ENCODE measurements around the gene NMNAT3.
"Not testable (repeated sequence)": the region's sequence is repeated elsewhere in the genome, so short reads cannot be mapped to it uniquely, and the experiment has no call there.

The NMNAT3 gene

GRCh38 chr3:139636511-139636910 lies 41.3 kb downstream of the NMNAT3 start:
- no peak for DNase-seq (ENCODE audit: low read depth)

GRCh38 chr3:139634111-139634635 lies 43.6 kb downstream of the NMNAT3 start:
- no peak for DNase-seq (ENCODE audit: low read depth)

DNA sequence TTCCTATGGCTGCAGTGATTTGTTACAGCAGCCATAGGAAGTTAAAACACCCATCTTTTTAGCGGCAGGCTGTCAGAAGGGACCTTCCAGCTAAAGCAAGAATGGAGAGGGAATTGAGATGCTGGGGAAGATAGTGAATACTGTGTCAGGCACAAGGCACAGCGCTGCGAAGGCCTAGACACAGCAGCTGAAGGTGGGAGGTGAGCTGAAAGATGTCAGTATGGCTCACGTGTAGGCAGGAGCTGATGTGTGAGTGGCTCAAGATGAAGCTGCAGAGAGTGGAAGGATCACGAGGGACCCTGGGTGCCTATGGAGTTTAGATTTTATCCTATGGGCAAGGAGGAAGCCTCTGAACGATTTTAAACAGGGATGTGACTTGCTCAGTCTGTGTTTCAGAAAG lies 44.3 kb downstream of the NMNAT3 start:
- DNase-seq (ENCODE audit: low read depth), result no peak

GRCh38 chr3:139630542-139630941 lies 47.2 kb downstream of the NMNAT3 start:
- no peak for DNase-seq (ENCODE audit: low read depth)

DNA sequence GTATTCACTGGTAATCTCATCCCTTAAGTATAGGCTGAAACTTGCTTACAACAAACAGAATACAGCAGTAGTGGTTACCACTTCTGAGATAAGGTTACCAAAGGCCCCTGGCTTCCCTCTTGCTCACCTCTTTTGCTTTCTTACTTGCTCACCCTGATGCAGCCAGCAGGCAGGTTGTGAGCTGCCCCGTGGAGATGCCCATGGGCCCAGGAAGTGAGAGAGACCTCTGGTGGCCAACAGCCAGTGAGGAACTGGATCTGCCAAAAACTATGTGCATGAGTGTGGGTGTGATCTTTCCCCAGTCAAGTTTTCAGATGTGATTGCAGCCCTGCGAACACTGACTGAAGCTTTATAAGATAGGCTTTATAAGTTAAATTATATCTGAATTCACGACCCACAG lies 48.7 kb downstream of the NMNAT3 start:
- DNase-seq (ENCODE audit: low read depth), result no peak

GRCh38 chr3:139627759-139628158 lies 50.0 kb downstream of the NMNAT3 start:
- no peak for DNase-seq (ENCODE audit: low read depth)

DNA sequence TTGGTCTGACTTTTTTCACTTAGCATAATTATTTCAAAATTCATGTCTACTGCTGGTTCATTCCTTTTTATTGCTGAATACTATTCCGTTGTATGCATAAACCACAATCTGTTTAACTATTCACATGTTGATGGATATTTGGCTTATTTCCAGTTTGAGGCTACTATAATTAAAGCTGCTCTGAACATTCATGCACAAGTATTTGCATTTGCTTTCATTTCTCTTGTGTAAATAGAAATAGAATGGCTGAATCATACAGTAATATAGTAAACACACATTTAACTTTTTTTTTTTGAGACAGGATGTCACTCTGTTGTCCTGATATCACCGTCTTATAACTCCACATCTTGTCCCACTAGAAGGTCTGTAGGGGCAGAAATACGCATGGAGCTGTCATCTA lies 57.3 kb downstream of the NMNAT3 start:
- DNase-seq (ENCODE audit: low read depth), result no peak

- DNase-seq (ENCODE audit: low read depth), result no peak
Measured at GRCh38 chr3:139619484-139619883, 58.3 kb downstream of the NMNAT3 start.

GRCh38 chr3:139617672-139618268 lies 60.0 kb downstream of the NMNAT3 start:
- DNase-seq (ENCODE audit: low read depth), result no peak

GRCh38 chr3:139611528-139611927 lies 66.2 kb downstream of the NMNAT3 start:
- DNase-seq (ENCODE audit: low read depth), result no peak

GRCh38 chr3:139610886-139611285 lies 66.9 kb downstream of the NMNAT3 start:
- DNase-seq (ENCODE audit: low read depth), result no peak

DNA sequence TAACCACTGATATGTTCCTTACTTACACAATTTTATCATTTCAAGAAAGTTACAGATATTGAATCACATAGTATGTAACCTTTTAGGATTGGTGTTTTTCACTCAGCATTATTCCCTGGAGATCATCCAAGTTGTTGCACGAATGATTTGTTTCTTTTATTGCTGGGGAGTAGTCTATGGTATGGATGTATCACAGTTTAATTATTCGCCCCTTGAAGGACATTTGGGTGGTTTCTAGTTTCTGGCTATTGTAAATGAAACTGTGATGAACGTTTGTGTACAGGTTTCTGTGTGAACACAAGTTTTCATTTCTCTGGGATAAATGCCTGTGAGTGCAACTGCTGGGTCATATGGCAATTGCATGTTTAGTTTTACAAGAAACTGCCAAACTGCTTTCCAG lies 68.8 kb downstream of the NMNAT3 start:
- no peak for DNase-seq (ENCODE audit: low read depth)

DNA sequence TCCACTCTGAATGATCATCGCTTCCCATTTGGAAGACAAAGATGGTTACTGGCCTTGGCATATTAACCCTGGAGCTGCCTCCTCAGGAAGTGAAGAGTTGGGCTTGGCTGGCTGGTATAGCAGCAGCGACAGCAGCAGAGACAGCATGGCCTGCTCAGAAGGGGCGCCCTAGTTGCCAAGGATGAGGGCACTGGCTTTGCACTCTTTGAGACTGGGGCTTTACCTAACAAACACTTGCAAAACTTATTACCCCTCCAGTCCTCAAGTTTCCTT lies 69.7 kb downstream of the NMNAT3 start:
- no peak for DNase-seq (ENCODE audit: low read depth)

GRCh38 chr3:139607257-139608107 lies 70.3 kb downstream of the NMNAT3 start:
- DNase-seq (ENCODE audit: low read depth), result no peak

- no peak for DNase-seq (ENCODE audit: low read depth)
Measured at GRCh38 chr3:139602003-139602402, 75.8 kb downstream of the NMNAT3 start.

DNA sequence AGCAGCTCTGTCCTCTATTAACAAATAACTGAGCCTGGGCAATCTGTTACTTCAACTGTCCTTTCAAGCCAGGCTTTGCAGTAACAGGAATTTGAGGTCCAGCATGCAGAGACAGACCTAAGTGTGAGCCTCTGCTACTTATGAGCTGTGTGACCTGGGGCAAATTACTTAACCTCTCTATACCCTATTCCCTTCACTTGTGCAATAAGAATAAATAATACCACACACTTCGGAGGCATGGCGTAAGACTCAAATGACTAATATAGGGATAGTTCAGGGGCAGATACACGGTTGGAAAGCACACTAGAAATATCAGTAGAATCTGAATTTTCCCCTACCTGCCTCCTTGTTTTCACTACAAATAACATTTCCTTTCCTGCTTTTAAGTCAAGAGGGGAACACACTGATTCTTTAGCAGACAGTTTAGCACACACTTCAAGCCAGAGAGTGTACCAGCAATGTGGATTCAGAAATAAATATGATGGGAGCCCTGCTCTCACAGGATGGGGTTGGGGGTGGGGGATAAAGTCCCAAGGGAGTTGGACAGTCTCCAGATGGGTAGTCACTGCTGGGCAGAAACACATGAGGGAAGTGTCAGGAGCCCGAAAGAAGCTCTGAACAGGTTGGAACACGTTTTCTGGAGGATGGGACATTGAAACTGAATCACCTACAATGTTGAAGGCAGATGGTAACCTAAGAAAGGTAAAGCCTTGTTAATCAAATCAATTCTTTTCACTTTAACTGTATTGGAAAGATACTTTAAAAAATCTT lies 76.4 kb downstream of the NMNAT3 start:
- DNase-seq (ENCODE audit: low read depth), result no peak

DNA sequence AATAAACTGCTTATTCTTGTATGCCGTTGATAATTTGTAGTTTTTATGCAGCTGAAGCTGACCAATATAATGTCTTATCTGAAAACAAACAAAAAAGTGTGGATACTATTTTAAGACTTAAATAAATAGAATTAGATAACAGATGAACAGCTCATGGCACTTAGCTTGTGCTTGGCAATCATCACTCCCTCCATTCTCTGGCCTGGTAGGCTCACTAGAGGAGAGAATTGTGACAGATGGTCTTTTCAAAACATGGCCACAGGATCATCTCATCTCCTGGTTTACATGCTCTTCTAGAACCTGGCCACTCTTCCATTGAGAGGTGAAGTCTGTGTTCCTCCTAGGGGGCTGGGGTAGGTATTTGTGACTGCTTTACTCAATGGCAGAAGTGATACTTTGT lies 79.8 kb downstream of the NMNAT3 start:
- no peak for DNase-seq (ENCODE audit: low read depth)

DNA sequence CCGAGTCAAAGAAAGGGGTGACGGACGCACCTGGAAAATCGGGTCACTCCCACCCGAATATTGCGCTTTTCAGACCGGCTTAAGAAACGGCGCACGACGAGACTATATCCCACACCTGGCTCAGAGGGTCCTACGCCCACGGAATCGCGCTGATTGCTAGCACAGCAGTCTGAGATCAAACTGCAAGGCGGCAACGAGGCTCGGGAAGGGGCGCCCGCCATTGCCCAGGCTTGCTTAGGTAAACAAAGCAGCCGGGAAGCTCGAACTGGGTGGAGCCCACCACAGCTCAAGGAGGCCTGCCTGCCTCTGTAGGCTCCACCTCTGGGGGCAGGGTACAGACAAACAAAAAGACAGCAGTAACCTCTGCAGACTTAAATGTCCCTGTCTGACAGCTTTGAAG lies 86.6 kb downstream of the NMNAT3 start:
- not testable (repeated sequence) for DNase-seq (ENCODE audit: low read depth)

- DNase-seq (ENCODE audit: low read depth), result no peak
Measured at GRCh38 chr3:139588450-139588849, 89.3 kb downstream of the NMNAT3 start.

GRCh38 chr3:139587797-139588196 lies 90.0 kb downstream of the NMNAT3 start:
- DNase-seq (ENCODE audit: low read depth), result no peak

DNA sequence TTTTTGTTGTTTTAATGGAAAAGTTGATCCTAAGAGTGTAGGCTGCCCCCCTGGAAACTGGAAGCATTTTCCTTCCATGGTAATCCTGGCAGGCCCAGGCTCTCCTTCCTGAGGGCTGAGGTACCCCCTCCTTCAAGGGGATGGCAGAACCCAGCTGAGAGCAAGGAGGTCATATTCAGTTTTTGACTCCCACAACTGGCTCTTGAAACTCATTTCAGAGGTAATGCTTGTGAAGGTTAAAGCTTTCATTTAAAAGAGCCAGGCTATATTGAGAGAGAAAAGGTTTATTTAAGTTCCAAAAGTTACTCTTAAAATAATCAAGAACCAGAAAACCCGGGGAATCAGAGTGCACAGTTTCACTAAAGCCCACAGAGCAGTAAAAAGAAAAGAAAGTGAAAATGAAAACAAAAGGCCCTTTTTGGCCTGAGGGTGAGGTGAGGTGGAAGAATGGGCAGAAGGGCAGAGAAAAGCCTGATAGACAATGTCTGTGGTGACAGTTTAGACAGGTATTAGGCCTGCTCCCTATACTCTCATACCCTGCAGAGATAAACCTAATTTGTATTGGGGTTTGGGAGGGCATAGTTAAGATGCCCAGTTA lies 91.3 kb downstream of the NMNAT3 start:
- DNase-seq (ENCODE audit: low read depth), result no peak

DNA sequence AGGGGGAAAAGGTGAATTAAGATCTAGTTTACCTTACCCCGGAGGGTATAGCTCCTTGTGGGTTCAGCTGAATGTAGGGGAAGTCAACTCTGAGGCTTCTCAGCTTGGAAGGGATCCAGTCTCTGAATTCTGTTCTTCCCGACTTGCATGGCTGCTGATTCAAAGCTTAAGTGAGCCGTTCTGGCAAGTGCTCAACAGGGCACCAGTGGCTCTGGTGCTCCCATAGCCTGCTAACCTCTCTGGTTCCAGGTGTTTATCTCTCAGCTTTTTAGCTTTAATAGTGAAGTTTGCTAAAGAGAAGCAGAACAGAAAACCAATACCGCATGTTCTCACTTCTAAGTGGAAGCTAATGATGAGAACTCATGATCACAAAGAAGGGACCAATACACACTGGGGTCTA lies 92.0 kb downstream of the NMNAT3 start:
- DNase-seq (ENCODE audit: low read depth), result no peak

DNA sequence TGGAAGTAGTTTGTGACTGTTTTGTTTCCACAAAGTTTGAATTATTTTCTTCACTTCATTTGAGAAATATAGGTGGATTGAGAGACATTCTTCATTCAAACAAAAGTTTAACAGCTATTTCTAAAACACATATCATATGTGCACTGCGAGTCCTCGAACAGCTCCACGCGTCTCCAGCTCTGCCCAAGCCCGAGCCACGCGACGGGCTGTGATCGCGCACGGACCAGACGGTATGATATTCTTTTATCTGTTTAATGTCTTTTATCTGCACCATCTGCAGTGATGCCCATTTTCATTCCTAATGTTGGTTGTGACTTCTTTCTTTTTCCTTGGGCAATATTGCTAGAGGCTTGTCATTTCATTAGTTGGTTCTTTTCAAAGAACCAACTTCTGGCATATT lies 94.1 kb downstream of the NMNAT3 start:
- DNase-seq (ENCODE audit: low read depth), result not testable (repeated sequence)
